Mucosa of descending colon (tissue), 3 donors: Measurements from ENCODE around the gene EIF2A. TPM values are rescaled to one million over a fixed set of nuclear protein-coding genes. Genes with fewer than 3 reads are reported as not detected.

Source experiments
- ATAC-seq: fragments of 200-7000 bp; cut with Tn5 transposase; one replicate; pipeline ENCODE4 v1.9.1; 2020; ENCODE audit warnings: mild to moderate bottlenecking, moderate library complexity
- DNase-seq, 3 donors: peaks; one replicate each; pipeline ENCODE4 v3.0.0-alpha.2; 2020
- H3K36me3 ChIP-seq: fragments of 200-600 bp; one replicate; pipeline ENCODE4 v1.8.0; 2021; ENCODE audit warnings: low read depth, mild to moderate bottlenecking
- H3K4me1 ChIP-seq: fragments of 200-600 bp; one replicate; pipeline ENCODE4 v1.8.0; 2021; ENCODE audit warnings: low read depth, mild to moderate bottlenecking
- H3K4me3 ChIP-seq: fragments of 200-600 bp; one replicate; pipeline ENCODE4 v1.8.0; 2021; ENCODE audit warnings: mild to moderate bottlenecking
- H3K9me3 ChIP-seq: fragments of 200-600 bp; one replicate; pipeline ENCODE4 v1.8.0; 2021; ENCODE audit warnings: mild to moderate bottlenecking
- CTCF ChIP-seq: fragments of 200-600 bp; IDR thresholded peaks from one replicate; pipeline ENCODE4 v1.8.0; 2022; ENCODE audit warnings: antibody characterized with exemption, mild to moderate bottlenecking
- intact Hi-C, 2 donors: fragments of 100-400 bp; cut with DNase I in 1 of 2; cut with micrococcal nuclease in 1 of 2; formaldehyde crosslinking; loops; one replicate each; pipeline versions ENCODE4 v1.11.0 to v1.11.1; 2022; cut with DNase I, micrococcal nuclease
- total RNA-seq, 3 donors: library from RNA; stranded (reverse); fragmentation: NEBNext Ultra II Directional in 2 of 3; extraction: Animal tissue kit (Norgen Biotek cat#: 25700) in 2 of 3; gene quantifications; one replicate each; pipeline versions ENCODE4 v1.2.1 to v1.2.4, GENCODE V29; 2021 to 2023
- donor health status: DM: no; HTN: no; CAD: no; lungs with moderate emphysema.
- donor health status: DM: no; HTN: no; CAD: no.
- donor health status: DM: no; HTN: yes; CAD: no.

The EIF2A gene
- total RNA-seq, 3 donors from 2014 or later = 67.4 to 78.9 (median 74.1) TPM

GRCh38 chr3:150547045-150547741, 606 bp downstream of the EIF2A start:
- DNase-seq (no peak), ATAC-seq (no peak)
- H3K9me3 ChIP-seq = no peaks in the 10 kb centered on the region
- no peak for TF ChIP-seq CTCF
- H3K36me3 ChIP-seq = no peaks in the 10 kb centered on the region
- H3K4me1 ChIP-seq = peaks cover 22% of the 10 kb centered on the region
- intact Hi-C loops = no loop called here
- H3K4me3 ChIP-seq = peak overlapping the region; percentile 93

GRCh38 chr3:150555859-150556436, 9.4 kb downstream of the EIF2A start:
- TF ChIP-seq CTCF = no peak
- intact Hi-C loops = no loop called here
- no peak for ATAC-seq
- Histone ChIP-seq H3K36me3 (no peaks in the 10 kb centered on the region), H3K4me3 (no peak overlapping the region), H3K4me1 (no peaks in the 10 kb centered on the region), H3K9me3 (no peaks in the 10 kb centered on the region)
- DNase-seq = no peak

GRCh38 chr3:150556792-150557191, 10.2 kb downstream of the EIF2A start:
- H3K4me1 ChIP-seq = no peaks in the 10 kb centered on the region
- DNase-seq = no peak
- no peak overlapping the region for H3K4me3 ChIP-seq
- no peaks in the 10 kb centered on the region for H3K9me3 ChIP-seq
- intact Hi-C loops = no loop called here
- no peak for ATAC-seq
- TF ChIP-seq CTCF = no peak
- H3K36me3 ChIP-seq = no peaks in the 10 kb centered on the region

GRCh38 chr3:150557725-150558124, 11.1 kb downstream of the EIF2A start:
- no peak for TF ChIP-seq CTCF
- intact Hi-C loops = no loop called here
- Histone ChIP-seq H3K4me3 (no peak overlapping the region), H3K9me3 (no peaks in the 10 kb centered on the region), H3K4me1 (no peaks in the 10 kb centered on the region), H3K36me3 (no peaks in the 10 kb centered on the region)
- DNase-seq = no peak
- no peak for ATAC-seq

- ATAC-seq (no peak), DNase-seq (no peak)
- Histone ChIP-seq H3K9me3 (no peaks in the 10 kb centered on the region), H3K4me1 (no peaks in the 10 kb centered on the region), H3K36me3 (no peaks in the 10 kb centered on the region), H3K4me3 (no peak overlapping the region)
- intact Hi-C loops = no loop called here
- no peak for TF ChIP-seq CTCF
Measured at GRCh38 chr3:150564243-150564642, 17.7 kb downstream of the EIF2A start.
